MM.1S (cell line): Measurements from ENCODE around the gene ST3GAL4.

Source experiments
- DNase-seq: peaks from one replicate; pipeline ENCODE4 v3.0.0-alpha.2; 2015
- H2AFZ ChIP-seq: fragments of 300-600 bp; sonication (generic); 2 replicates; pipeline ENCODE4 v1.6.0; 2016; ENCODE audit warnings: antibody characterized with exemption, low read length
- H3F3A ChIP-seq: fragments of 300-600 bp; sonication (generic); 2 replicates; pipeline ENCODE4 v1.6.1; 2016; ENCODE audit warnings: mild to moderate bottlenecking, antibody characterized with exemption, low read length, moderate library complexity, mixed read lengths; ENCODE audit not compliant: insufficient read depth
- H3K27ac ChIP-seq: fragments of 300-600 bp; sonication (generic); 2 replicates; pipeline ENCODE4 v1.5.1; 2016; ENCODE audit warnings: mild to moderate bottlenecking, low read length
- H3K27me3 ChIP-seq: fragments of 300-600 bp; sonication (generic); replicated peaks from 2 replicates; pipeline ENCODE4 v1.6.0; 2016; ENCODE audit warnings: low read length; ENCODE audit not compliant: insufficient read depth
- H3K36me3 ChIP-seq: fragments of 300-600 bp; sonication (generic); replicated peaks from 2 replicates; pipeline ENCODE4 v1.6.1; 2016; ENCODE audit warnings: mild to moderate bottlenecking, low read length, mixed read lengths; ENCODE audit not compliant: insufficient read depth
- H3K4me1 ChIP-seq: fragments of 300-600 bp; sonication (generic); 2 replicates; pipeline ENCODE4 v1.6.1; 2016; ENCODE audit warnings: low read length, mixed read lengths
- H3K4me2 ChIP-seq: fragments of 300-600 bp; sonication (generic); 2 replicates; pipeline ENCODE4 v1.6.0; 2016; ENCODE audit warnings: low read depth, low read length
- H3K4me3 ChIP-seq: fragments of 300-600 bp; sonication (generic); 2 replicates; pipeline ENCODE4 v1.5.1; 2016; ENCODE audit warnings: low read length, mixed read lengths
- H3K79me2 ChIP-seq: fragments of 300-600 bp; sonication (generic); 2 replicates; pipeline ENCODE4 v1.6.1; 2016; ENCODE audit warnings: mixed run types, low read length, mixed read lengths
- H3K9ac ChIP-seq: fragments of 300-600 bp; sonication (generic); 2 replicates; pipeline ENCODE4 v1.6.1; 2016; ENCODE audit warnings: low read length, mixed read lengths
- H3K9me2 ChIP-seq: fragments of 300-600 bp; sonication (generic); replicated peaks from 2 replicates; pipeline ENCODE4 v1.6.1; 2016; ENCODE audit warnings: mild to moderate bottlenecking, low read length, mixed read lengths; ENCODE audit not compliant: insufficient read depth
- H3K9me3 ChIP-seq: fragments of 300-600 bp; sonication (generic); replicated peaks from 2 replicates; pipeline ENCODE4 v1.6.1; 2016; ENCODE audit warnings: mild to moderate bottlenecking, low read length, mixed read lengths; ENCODE audit not compliant: insufficient read depth
- H4K20me1 ChIP-seq: fragments of 300-600 bp; sonication (generic); 2 replicates; pipeline ENCODE4 v1.6.1; 2016; ENCODE audit warnings: mild to moderate bottlenecking, low read length, moderate library complexity, mixed read lengths; ENCODE audit not compliant: insufficient read depth
- EZH2 ChIP-seq: fragments of 300-600 bp; sonication (generic); optimal IDR thresholded peaks from 2 replicates; pipeline ENCODE3; 2017; ENCODE audit warnings: low read depth, mild to moderate bottlenecking, antibody characterized with exemption, low read length, mixed read lengths
- EZH2phosphoT487 ChIP-seq: fragments of 300-600 bp; sonication (generic); IDR thresholded peaks from 2 replicates; pipeline ENCODE4 v1.6.1; 2018; ENCODE audit warnings: antibody characterized with exemption, low read length
- TF ChIP-seq, protein P1 (sequence below): fragments of 300-600 bp; sonication (generic); IDR thresholded peaks from 2 replicates; pipeline ENCODE4 v1.5.1; 2016; ENCODE audit warnings: antibody characterized with exemption, low read length, mixed read lengths

The ST3GAL4 gene

DNA sequence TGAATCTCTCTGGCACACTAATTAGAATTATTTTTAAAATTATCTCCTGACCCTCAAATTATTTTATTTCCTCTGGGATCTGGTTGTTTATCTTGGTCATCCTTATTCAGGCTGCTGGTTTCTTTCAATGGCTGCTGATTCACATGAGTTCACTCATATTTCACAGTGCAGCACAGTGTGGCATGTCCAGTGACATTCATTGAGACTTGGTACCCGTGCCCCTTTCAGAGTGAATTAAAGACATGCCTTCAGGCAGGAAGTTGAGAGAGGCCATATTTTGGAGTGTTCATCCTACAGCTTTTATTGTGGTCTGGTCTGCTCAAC, 38.1 kb upstream of the ST3GAL4 start:
- no peak for DNase-seq
- H3K4me1 ChIP-seq = peaks cover 44% of the 10 kb centered on the region
- peaks cover 92% of the 10 kb centered on the region for H3K79me2 ChIP-seq
- H4K20me1 ChIP-seq = no peaks in the 10 kb centered on the region
- peak overlapping the region; percentile 35; the same call in 1 of the 2 replicates for H3K4me2 ChIP-seq
- H3K9ac ChIP-seq = no peak overlapping the region
- H3K4me3 ChIP-seq = no peak overlapping the region
- no peak overlapping the region for H2AFZ ChIP-seq
- H3K9me3 ChIP-seq = no peaks in the 10 kb centered on the region
- no peak overlapping the region; the same call in 1 of the 2 replicates for H3K27ac ChIP-seq
- peaks cover 39% of the 10 kb centered on the region for H3F3A ChIP-seq
- TF ChIP-seq EZH2 = no peak
- TF ChIP-seq EZH2phosphoT487 = no peak
- TF ChIP-seq, protein P1, sequence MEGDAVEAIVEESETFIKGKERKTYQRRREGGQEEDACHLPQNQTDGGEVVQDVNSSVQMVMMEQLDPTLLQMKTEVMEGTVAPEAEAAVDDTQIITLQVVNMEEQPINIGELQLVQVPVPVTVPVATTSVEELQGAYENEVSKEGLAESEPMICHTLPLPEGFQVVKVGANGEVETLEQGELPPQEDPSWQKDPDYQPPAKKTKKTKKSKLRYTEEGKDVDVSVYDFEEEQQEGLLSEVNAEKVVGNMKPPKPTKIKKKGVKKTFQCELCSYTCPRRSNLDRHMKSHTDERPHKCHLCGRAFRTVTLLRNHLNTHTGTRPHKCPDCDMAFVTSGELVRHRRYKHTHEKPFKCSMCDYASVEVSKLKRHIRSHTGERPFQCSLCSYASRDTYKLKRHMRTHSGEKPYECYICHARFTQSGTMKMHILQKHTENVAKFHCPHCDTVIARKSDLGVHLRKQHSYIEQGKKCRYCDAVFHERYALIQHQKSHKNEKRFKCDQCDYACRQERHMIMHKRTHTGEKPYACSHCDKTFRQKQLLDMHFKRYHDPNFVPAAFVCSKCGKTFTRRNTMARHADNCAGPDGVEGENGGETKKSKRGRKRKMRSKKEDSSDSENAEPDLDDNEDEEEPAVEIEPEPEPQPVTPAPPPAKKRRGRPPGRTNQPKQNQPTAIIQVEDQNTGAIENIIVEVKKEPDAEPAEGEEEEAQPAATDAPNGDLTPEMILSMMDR = no peak
- no peaks in the 10 kb centered on the region for H3K9me2 ChIP-seq
- H3K36me3 ChIP-seq = 0 out of 2 replicates have a peak, but pooled peaks cover 4% of the 10 kb centered on the region
- H3K27me3 ChIP-seq = no peaks in the 10 kb centered on the region

DNA sequence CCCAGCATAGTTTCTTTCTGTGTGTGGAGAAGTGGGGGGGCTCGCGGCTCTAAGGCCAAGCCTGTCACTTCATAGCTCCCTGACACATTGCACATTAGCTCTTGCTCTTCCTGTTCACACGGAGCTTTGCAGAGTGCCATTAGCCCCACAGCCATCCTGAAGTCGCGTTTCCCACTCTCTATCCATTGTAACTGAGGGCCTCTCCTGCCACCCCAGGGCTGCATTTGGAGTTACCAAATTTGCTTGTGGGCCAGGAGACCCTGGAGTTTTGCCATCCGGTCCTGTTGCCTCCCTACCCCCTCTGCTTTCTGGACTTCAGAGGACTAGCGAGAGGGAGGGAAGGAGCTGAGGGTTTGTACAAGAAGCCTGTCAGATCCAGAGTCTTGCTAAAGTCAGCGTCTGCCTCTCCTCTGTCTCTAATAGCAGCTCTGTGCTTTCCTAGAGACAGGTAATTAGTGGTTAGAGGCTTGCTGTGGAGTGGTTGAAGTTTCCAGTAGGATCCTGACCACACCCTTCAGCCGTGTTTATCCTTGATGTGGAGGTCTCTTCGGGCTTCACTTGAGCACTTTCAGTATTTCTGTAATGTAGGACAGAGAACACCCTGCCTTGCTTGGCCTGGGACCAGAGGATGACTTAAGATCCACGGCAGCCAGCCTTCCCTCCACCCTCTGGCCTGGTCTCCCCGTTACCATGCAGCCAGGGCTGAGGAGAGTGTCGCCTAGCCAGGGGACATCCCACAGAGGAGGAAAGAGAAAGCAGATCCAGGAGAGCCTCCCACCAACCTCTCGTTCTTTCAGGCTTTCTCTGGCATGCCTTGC, 37.5 kb upstream of the ST3GAL4 start:
- Histone ChIP-seq H3K9me2 (no peaks in the 10 kb centered on the region), H3K27ac (peak overlapping the region; percentile 45; the same call in 1 of the 2 replicates), H3K9ac (no peak overlapping the region), H3F3A (peaks cover 33% of the 10 kb centered on the region), H4K20me1 (no peaks in the 10 kb centered on the region), H3K9me3 (no peaks in the 10 kb centered on the region), H3K79me2 (peaks cover 92% of the 10 kb centered on the region), H3K36me3 (0 out of 2 replicates have a peak, but pooled peaks cover 4% of the 10 kb centered on the region), H3K27me3 (no peaks in the 10 kb centered on the region), H3K4me2 (peak overlapping the region; percentile 35; the same call in 1 of the 2 replicates), H3K4me3 (no peak overlapping the region), H2AFZ (no peak overlapping the region), H3K4me1 (peaks cover 38% of the 10 kb centered on the region)
- TF ChIP-seq EZH2 (no peak), EZH2phosphoT487 (no peak)
- TF ChIP-seq, protein P1 = no peak
- peak; percentile 31 for DNase-seq

DNA sequence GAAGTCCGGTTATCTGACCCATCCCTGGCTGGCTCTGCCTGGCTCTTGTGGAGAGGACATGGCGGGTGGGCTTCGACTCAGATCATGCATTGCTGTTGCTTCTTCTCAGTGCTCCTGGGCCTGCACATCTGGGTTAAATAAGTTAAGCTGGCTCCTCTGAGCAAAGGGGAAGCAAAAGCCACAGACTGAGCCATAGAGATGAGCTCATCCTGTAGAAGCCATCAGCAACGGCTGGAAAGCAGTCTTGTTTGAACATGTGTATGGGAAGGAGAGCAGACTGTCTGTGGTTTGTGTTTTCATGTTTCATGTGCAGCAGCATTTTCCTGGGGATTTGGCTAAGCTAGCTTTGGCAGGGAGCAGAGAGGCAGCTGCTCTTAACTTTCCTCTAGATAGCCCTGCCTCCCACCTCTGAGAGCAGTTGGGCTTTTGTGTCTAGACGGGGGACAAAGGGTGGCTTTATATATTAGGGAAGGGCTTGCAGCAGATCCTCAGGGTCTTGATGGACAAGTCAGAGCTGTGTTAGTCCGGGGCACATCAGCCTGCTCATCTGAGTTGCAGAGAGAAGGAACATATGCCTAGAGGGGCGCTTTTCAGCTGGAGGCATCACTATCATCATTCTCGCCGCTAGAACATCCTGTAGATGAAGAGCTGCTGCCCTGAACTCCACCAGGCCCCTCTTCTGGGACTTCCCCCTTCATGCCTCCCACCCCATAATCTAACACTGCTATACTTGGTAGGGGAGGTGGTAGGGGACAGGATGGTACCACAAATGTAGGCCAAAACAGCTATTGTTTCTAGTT, 36.7 kb upstream of the ST3GAL4 start:
- Histone ChIP-seq H3F3A (peaks cover 25% of the 10 kb centered on the region), H3K9ac (no peak overlapping the region), H3K27ac (peak overlapping the region; percentile 45; the same call in 1 of the 2 replicates), H3K4me2 (peak overlapping the region; percentile 35), H3K36me3 (0 out of 2 replicates have a peak, but pooled peaks cover 4% of the 10 kb centered on the region), H3K4me1 (peaks cover 30% of the 10 kb centered on the region), H3K9me3 (no peaks in the 10 kb centered on the region), H3K4me3 (no peak overlapping the region), H4K20me1 (no peaks in the 10 kb centered on the region), H3K27me3 (no peaks in the 10 kb centered on the region), H3K79me2 (peaks cover 92% of the 10 kb centered on the region), H3K9me2 (no peaks in the 10 kb centered on the region), H2AFZ (no peak overlapping the region)
- no peak for TF ChIP-seq EZH2
- TF ChIP-seq, protein P1 = no peak
- peak; percentile 67 for DNase-seq
